ENCODE results near the gene MYCBP2. TPM values are rescaled to one million over a fixed set of nuclear protein-coding genes. Genes with fewer than 3 reads are reported as not detected.

The MYCBP2 gene
- total and polyA plus RNA-seq, 8 donors: 70.4 to 105 (median 79.1) TPM

- no peaks in the 10 kb centered on the region for H3K36me3 ChIP-seq
- no peaks in the 10 kb centered on the region for H3K9me3 ChIP-seq
- no peak for TF ChIP-seq CTCF (IDR thresholded peaks at IDR 0.05)
- no peak for ATAC-seq
- H3K27me3 ChIP-seq: no peaks in the 10 kb centered on the region
- no peak overlapping the region for H3K27ac ChIP-seq
- H3K4me3 ChIP-seq: no peak overlapping the region
- DNase-seq: no peak
- H3K4me1 ChIP-seq: peaks cover 0 to 14% of the 10 kb centered on the region in 2 donors
- intact Hi-C loops (cut with DNase I): no loop called here
These were observed 295.1 kb downstream of the MYCBP2 start for GRCh38 chr13:77031656-77032243.

GRCh38 chr13:77029436-77029835 is 297.5 kb downstream of the MYCBP2 start:
- no peak overlapping the region for H3K27ac ChIP-seq
- no peaks in the 10 kb centered on the region for H3K9me3 ChIP-seq
- no peak overlapping the region for H3K4me3 ChIP-seq
- ATAC-seq (no peak), DNase-seq (no peak)
- intact Hi-C loops (cut with DNase I): no loop called here
- no peak for TF ChIP-seq CTCF (IDR thresholded peaks at IDR 0.05)
- H3K27me3 ChIP-seq: no peaks in the 10 kb centered on the region
- peaks cover 4 to 33% of the 10 kb centered on the region in 2 donors for H3K4me1 ChIP-seq
- H3K36me3 ChIP-seq: no peaks in the 10 kb centered on the region

GRCh38 chr13:77028202-77028601 is 298.7 kb downstream of the MYCBP2 start:
- H3K4me3 ChIP-seq: no peak overlapping the region
- H3K36me3 ChIP-seq: no peaks in the 10 kb centered on the region
- peak; percentile 16 for ATAC-seq
- H3K9me3 ChIP-seq: no peaks in the 10 kb centered on the region
- no peak for TF ChIP-seq CTCF (IDR thresholded peaks at IDR 0.05)
- peak overlapping the region in 1 of 2 donors; percentile 99 for H3K27ac ChIP-seq
- H3K27me3 ChIP-seq: no peaks in the 10 kb centered on the region
- peaks cover 15 to 45% of the 10 kb centered on the region in 2 donors for H3K4me1 ChIP-seq
- peak in 1 of 4 donors; percentile 36 for DNase-seq
- intact Hi-C loops (cut with DNase I): no loop called here

- Histone ChIP-seq H3K36me3 (no peaks in the 10 kb centered on the region), H3K4me1 (peaks cover 26 to 57% of the 10 kb centered on the region in 2 donors), H3K9me3 (no peaks in the 10 kb centered on the region), H3K27ac (peak within 1 kb of the TSS; percentile 99), H3K4me3 (peak within 1 kb of the TSS; percentile 91 to 93), H3K27me3 (no peaks in the 10 kb centered on the region)
- DNase-seq: peak; percentile 86 to 95 (median 90)
- intact Hi-C loops (cut with DNase I): no loop called here
- no peak for TF ChIP-seq CTCF (IDR thresholded peaks at IDR 0.05)
- ATAC-seq: peak; percentile 86
These were observed 299.9 kb downstream of the MYCBP2 start, which contains the start of gene FBXL3 for GRCh38 chr13:77026861-77027621. Gene FBXL3, minus strand, starts transcription at chr13:77027159. Its CDS starts 5,299 bp downstream, at chr13:77021860.

- Histone ChIP-seq H3K36me3 (no peaks in the 10 kb centered on the region), H3K4me3 (peak overlapping the region; percentile 91 to 93), H3K27ac (peak overlapping the region; percentile 99), H3K9me3 (no peaks in the 10 kb centered on the region), H3K27me3 (no peaks in the 10 kb centered on the region), H3K4me1 (peaks cover 32 to 64% of the 10 kb centered on the region in 2 donors)
- no peak for TF ChIP-seq CTCF (IDR thresholded peaks at IDR 0.05)
- DNase-seq: peak; percentile 50 to 96 (median 81)
- ATAC-seq: peak; percentile 81
- intact Hi-C loops (cut with DNase I): no loop called here
These were observed 300.5 kb downstream of the MYCBP2 start for GRCh38 chr13:77026255-77026860.
